Naive thymus-derived CD4-positive, alpha-beta T cell (primary cell): Measurements from ENCODE around the gene COL5A1. TPM values are rescaled to one million over a fixed set of nuclear protein-coding genes. Genes with fewer than 3 reads are reported as not detected.

Source experiments
- ATAC-seq: fragments of 150-1000 bp; cut with Tn5 transposase; 2 replicates; pipeline ENCODE4 v1.10.0; 2021; ENCODE audit warnings: mild to moderate bottlenecking, moderate library complexity
- CTCF ChIA-PET: fragments of 350-600 bp; sonication (Branson Sonifier 250); formaldehyde crosslinking; loops from one replicate; lab custom pipeline; 2021; ENCODE audit warnings: antibody characterized with exemption; lab: Charles Lee
- POLR2A ChIA-PET: fragments of 350-600 bp; sonication (Branson Sonifier 250); formaldehyde crosslinking; loops from one replicate; lab custom pipeline; 2021; ENCODE audit warnings: antibody characterized with exemption, inconsistent platforms; lab: Charles Lee
- DNase-seq, 9 donors: peaks; one replicate each; pipeline versions ENCODE4 v3.0.0 to v3.0.0-alpha.2; 2020 to 2022; ENCODE audit warnings: mixed read lengths in 1 of 9
- H3K27ac ChIP-seq: one replicate; pipeline ENCODE4 v1.7.0; 2013; ENCODE audit warnings: mild to moderate bottlenecking, low read depth, low read length, moderate library complexity
- H3K27me3 ChIP-seq, 2 donors: one replicate each; pipeline ENCODE4 v1.7.0; 2013; ENCODE audit warnings: low read length in 2 of 2, mild to moderate bottlenecking in 2 of 2, moderate library complexity in 2 of 2; ENCODE audit not compliant: control insufficient read depth in 2 of 2, insufficient read depth in 2 of 2
- H3K36me3 ChIP-seq, 3 experiments: 1 replicate in 2 of 3; 2 replicates in 1 of 3; pipeline ENCODE4 v1.7.0; 2013; ENCODE audit warnings: low read length in 3 of 3, mild to moderate bottlenecking in 3 of 3, moderate library complexity in 1 of 3; ENCODE audit not compliant: insufficient read depth in 3 of 3, control insufficient read depth in 2 of 3
- H3K4me1 ChIP-seq, 2 donors: one replicate each; pipeline ENCODE4 v1.7.0; 2013; ENCODE audit warnings: low read length in 2 of 2, mild to moderate bottlenecking in 2 of 2, moderate library complexity in 1 of 2; ENCODE audit not compliant: control insufficient read depth in 2 of 2, insufficient read depth in 2 of 2
- H3K4me3 ChIP-seq: 2 replicates; pipeline ENCODE4 v1.7.0; 2013; ENCODE audit warnings: mild to moderate bottlenecking, low read length
- H3K9me3 ChIP-seq, 3 experiments: 1 replicate in 2 of 3; 2 replicates in 1 of 3; pipeline ENCODE4 v1.7.0; 2013; ENCODE audit warnings: low read length in 3 of 3; ENCODE audit not compliant: control insufficient read depth in 2 of 3
- H3K27ac Mint-ChIP-seq, 9 donors: one replicate each; pipeline ENCODE4 v1.8.0; 2020 to 2022; ENCODE audit warnings: mixed read lengths in 9 of 9, mild to moderate bottlenecking in 8 of 9, moderate library complexity in 5 of 9, inconsistent platforms in 2 of 9
- H3K27me3 Mint-ChIP-seq, 5 donors: one replicate each; pipeline ENCODE4 v1.8.0; 2021 to 2022; ENCODE audit warnings: mixed read lengths in 5 of 5, mild to moderate bottlenecking in 1 of 5
- H3K36me3 Mint-ChIP-seq, 5 donors: one replicate each; pipeline ENCODE4 v1.8.0; 2020 to 2022; ENCODE audit warnings: mixed read lengths in 5 of 5, mild to moderate bottlenecking in 3 of 5, inconsistent platforms in 1 of 5
- H3K4me1 Mint-ChIP-seq, 7 donors: one replicate each; pipeline ENCODE4 v1.8.0; 2020 to 2022; ENCODE audit warnings: mixed read lengths in 7 of 7, mild to moderate bottlenecking in 3 of 7, inconsistent platforms in 1 of 7
- H3K4me3 Mint-ChIP-seq, 10 donors: one replicate each; pipeline ENCODE4 v1.8.0; 2020 to 2022; ENCODE audit warnings: mild to moderate bottlenecking in 10 of 10, mixed read lengths in 10 of 10, moderate library complexity in 6 of 10, inconsistent platforms in 2 of 10
- H3K9me3 Mint-ChIP-seq, 11 donors: one replicate each; pipeline ENCODE4 v1.8.0; 2020 to 2022; ENCODE audit warnings: mixed read lengths in 11 of 11, mild to moderate bottlenecking in 4 of 11, inconsistent platforms in 1 of 11, moderate library complexity in 1 of 11
- intact Hi-C, 2 donors: fragments of 100-400 bp; cut with micrococcal nuclease; formaldehyde crosslinking; loops; one replicate each; pipeline ENCODE4 v1.15.1; 2023
- polyA plus RNA-seq, 2 donors: library from polyadenylated mRNA; unstranded; fragments of 300-500 nt; fragmentation: Illumina TruSeq; gene quantifications; one replicate each; pipeline ENCODE4 v1.2.3, GENCODE V29; 2021
- total RNA-seq, 6 experiments: library from RNA in 5 of 6; stranded (reverse) in 5 of 6; gene quantifications; 1 replicate in 5 of 6; 2 replicates in 1 of 6; pipeline ENCODE4 v1.2.3 and lab custom pipeline; 2021 to 2026

COL5A1 gene
- total and polyA plus RNA-seq, 7 experiments from 2014 or later = 0.16 to 0.56 (median 0.24) TPM; not detected in 2

- DNase-seq = no peak
Observed at GRCh38 chr9:134597041-134597913, 44.3 kb upstream of the COL5A1 start.

GRCh38 chr9:134597957-134598883, 43.4 kb upstream of the COL5A1 start:
- ChIA-PET POLR2A (no interaction called here), CTCF (no interaction called here)
- ATAC-seq = no peak
- no peaks in the 10 kb centered on the region for H3K4me1 Mint-ChIP-seq
- no peak overlapping the region for H3K4me3 ChIP-seq
- H3K9me3 ChIP-seq = no peaks in the 10 kb centered on the region
- no peak for DNase-seq
- H3K4me1 ChIP-seq = no peaks in the 10 kb centered on the region
- H3K27me3 Mint-ChIP-seq = peaks cover 0 to 18% (median 5%) of the 10 kb centered on the region in 5 donors
- no peaks in the 10 kb centered on the region for H3K27me3 ChIP-seq
- no peak overlapping the region for H3K27ac Mint-ChIP-seq
- H3K36me3 ChIP-seq = no peaks in the 10 kb centered on the region
- no peak overlapping the region for H3K27ac ChIP-seq
- H3K9me3 Mint-ChIP-seq = peaks cover 0 to 3% (median 0%) of the 10 kb centered on the region in 11 donors
- intact Hi-C loops = no loop called here
- no peaks in the 10 kb centered on the region for H3K36me3 Mint-ChIP-seq
- no peak overlapping the region for H3K4me3 Mint-ChIP-seq

More at GRCh38 chr9:134597041-134597913, 44.3 kb upstream of the COL5A1 start:
- Histone ChIP-seq H3K27ac (no peak overlapping the region), H3K27me3 (no peaks in the 10 kb centered on the region), H3K4me3 (no peak overlapping the region), H3K4me1 (no peaks in the 10 kb centered on the region), H3K36me3 (no peaks in the 10 kb centered on the region), H3K9me3 (no peaks in the 10 kb centered on the region)
- no peaks in the 10 kb centered on the region for H3K36me3 Mint-ChIP-seq
- no peaks in the 10 kb centered on the region for H3K4me1 Mint-ChIP-seq
- intact Hi-C loops = no loop called here
- CTCF ChIA-PET = no interaction called here
- POLR2A ChIA-PET = no interaction called here
- H3K27ac Mint-ChIP-seq = no peak overlapping the region
- no peak overlapping the region for H3K4me3 Mint-ChIP-seq
- peaks cover 0 to 3% (median 0%) of the 10 kb centered on the region in 11 donors for H3K9me3 Mint-ChIP-seq
- peaks cover 0 to 13% (median 5%) of the 10 kb centered on the region in 5 donors for H3K27me3 Mint-ChIP-seq
- ATAC-seq = no peak

GRCh38 chr9:134598884-134599245, 42.7 kb upstream of the COL5A1 start:
- Mint-ChIP-seq H3K36me3 (no peaks in the 10 kb centered on the region), H3K27me3 (peaks cover 0 to 22% (median 0%) of the 10 kb centered on the region in 5 donors), H3K9me3 (peaks cover 0 to 3% (median 0%) of the 10 kb centered on the region in 11 donors), H3K4me3 (no peak overlapping the region), H3K4me1 (no peaks in the 10 kb centered on the region), H3K27ac (no peak overlapping the region)
- H3K4me1 ChIP-seq = no peaks in the 10 kb centered on the region
- DNase-seq = no peak
- CTCF ChIA-PET = no interaction called here
- no peaks in the 10 kb centered on the region for H3K9me3 ChIP-seq
- H3K4me3 ChIP-seq = no peak overlapping the region
- intact Hi-C loops = no loop called here
- POLR2A ChIA-PET = no interaction called here
- H3K27ac ChIP-seq = no peak overlapping the region
- ATAC-seq = no peak
- no peaks in the 10 kb centered on the region for H3K36me3 ChIP-seq
- H3K27me3 ChIP-seq = no peaks in the 10 kb centered on the region

GRCh38 chr9:134600371-134600770, 41.2 kb upstream of the COL5A1 start:
- peaks cover 0 to 25% (median 0%) of the 10 kb centered on the region in 5 donors for H3K27me3 Mint-ChIP-seq
- ChIA-PET POLR2A (no interaction called here), CTCF (no interaction called here)
- DNase-seq = no peak
- Histone ChIP-seq H3K9me3 (no peaks in the 10 kb centered on the region), H3K4me1 (no peaks in the 10 kb centered on the region), H3K27me3 (no peaks in the 10 kb centered on the region), H3K27ac (no peak overlapping the region), H3K4me3 (no peak overlapping the region), H3K36me3 (no peaks in the 10 kb centered on the region)
- no peak overlapping the region for H3K27ac Mint-ChIP-seq
- no peak overlapping the region for H3K4me3 Mint-ChIP-seq
- no peak for ATAC-seq
- H3K36me3 Mint-ChIP-seq = no peaks in the 10 kb centered on the region
- H3K4me1 Mint-ChIP-seq = no peaks in the 10 kb centered on the region
- H3K9me3 Mint-ChIP-seq = peaks cover 0 to 3% (median 0%) of the 10 kb centered on the region in 11 donors
- intact Hi-C loops = no loop called here

GRCh38 chr9:134600836-134601638, 40.6 kb upstream of the COL5A1 start:
- Mint-ChIP-seq H3K36me3 (no peaks in the 10 kb centered on the region), H3K27me3 (peaks cover 0 to 26% (median 0%) of the 10 kb centered on the region in 5 donors), H3K9me3 (peaks cover 0 to 3% (median 0%) of the 10 kb centered on the region in 11 donors), H3K27ac (no peak overlapping the region), H3K4me3 (no peak overlapping the region), H3K4me1 (no peaks in the 10 kb centered on the region)
- ChIA-PET POLR2A (no interaction called here), CTCF (no interaction called here)
- H3K9me3 ChIP-seq = no peaks in the 10 kb centered on the region
- H3K4me3 ChIP-seq = no peak overlapping the region
- intact Hi-C loops = no loop called here
- H3K4me1 ChIP-seq = no peaks in the 10 kb centered on the region
- H3K36me3 ChIP-seq = no peaks in the 10 kb centered on the region
- ATAC-seq (no peak), DNase-seq (no peak)
- H3K27me3 ChIP-seq = no peaks in the 10 kb centered on the region
- H3K27ac ChIP-seq = no peak overlapping the region

GRCh38 chr9:134601764-134602163, 39.8 kb upstream of the COL5A1 start:
- DNase-seq (no peak), ATAC-seq (no peak)
- Mint-ChIP-seq H3K27me3 (peaks cover 0 to 31% (median 0%) of the 10 kb centered on the region in 5 donors), H3K9me3 (peaks cover 0 to 3% (median 0%) of the 10 kb centered on the region in 11 donors), H3K36me3 (no peaks in the 10 kb centered on the region), H3K27ac (no peak overlapping the region), H3K4me3 (no peak overlapping the region), H3K4me1 (no peaks in the 10 kb centered on the region)
- Histone ChIP-seq H3K36me3 (no peaks in the 10 kb centered on the region), H3K27me3 (no peaks in the 10 kb centered on the region), H3K9me3 (no peaks in the 10 kb centered on the region), H3K4me1 (no peaks in the 10 kb centered on the region), H3K27ac (no peak overlapping the region), H3K4me3 (no peak overlapping the region)
- CTCF ChIA-PET = no interaction called here
- POLR2A ChIA-PET = interaction anchor here (0.6 kb wide), 1 partner anchor 12 kb away, joined by 3 read pairs; no protein-coding TSS in a partner anchor
- intact Hi-C loops = no loop called here
